DND-41 (cell line): ENCODE measurements around the gene BCL3.

Source experiments
- CTCF ChIP-seq: IDR thresholded peaks from 2 replicates; pipeline ENCODE4 v1.5.1; 2012; ENCODE audit warnings: borderline replicate concordance, low read length, moderate library complexity, mild to moderate bottlenecking; ENCODE audit not compliant: poor library complexity, severe bottlenecking; ENCODE audit errors: extremely low read depth
- EZH2 ChIP-seq: IDR thresholded peaks from 3 replicates; pipeline ENCODE4 v1.6.1; 2012; ENCODE audit warnings: borderline replicate concordance, low read depth, mild to moderate bottlenecking, moderate library complexity, low read length, inconsistent platforms; ENCODE audit not compliant: severe bottlenecking

- no peak for TF ChIP-seq CTCF
- TF ChIP-seq EZH2: no peak
Observed at GRCh38 chr19:44729516-44730033, 18.9 kb upstream of the BCL3 start.
